GM12875 (cell line): ENCODE measurements around the gene ENTR1.

Source experiments
- H3K4me3 ChIP-seq: one replicate; pipeline ENCODE4 v1.5.1; 2011; ENCODE audit warnings: low read depth, low read length, control low read depth
- TF ChIP-seq, protein P1 (sequence below): IDR thresholded peaks from 2 replicates; pipeline ENCODE4 v1.5.1; 2011; ENCODE audit warnings: low read depth, mild to moderate bottlenecking, control low read depth, inconsistent platforms, low read length, moderate library complexity, borderline replicate concordance; ENCODE audit not compliant: insufficient read depth

The ENTR1 gene

DNA sequence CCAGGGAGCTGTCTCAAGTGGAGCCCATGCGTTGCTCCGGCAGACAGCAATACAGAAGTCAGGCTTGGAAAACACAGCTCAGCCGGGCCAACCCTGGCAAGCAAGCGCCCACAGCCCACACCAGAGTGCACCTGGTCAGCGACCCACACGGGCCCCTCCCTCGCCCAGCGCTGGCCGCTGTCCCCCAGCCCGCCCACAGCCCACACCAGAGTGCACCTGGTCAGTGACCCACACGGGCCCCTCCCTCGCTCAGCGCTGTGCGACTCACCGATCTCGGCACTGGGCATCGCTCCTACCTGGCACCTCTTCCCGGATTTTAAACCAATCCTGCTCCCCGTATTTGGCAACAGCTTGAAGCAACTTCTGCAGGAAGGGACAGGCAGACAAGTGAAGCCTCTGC is 23.2 kb downstream of the ENTR1 start:
- TF ChIP-seq, protein P1, sequence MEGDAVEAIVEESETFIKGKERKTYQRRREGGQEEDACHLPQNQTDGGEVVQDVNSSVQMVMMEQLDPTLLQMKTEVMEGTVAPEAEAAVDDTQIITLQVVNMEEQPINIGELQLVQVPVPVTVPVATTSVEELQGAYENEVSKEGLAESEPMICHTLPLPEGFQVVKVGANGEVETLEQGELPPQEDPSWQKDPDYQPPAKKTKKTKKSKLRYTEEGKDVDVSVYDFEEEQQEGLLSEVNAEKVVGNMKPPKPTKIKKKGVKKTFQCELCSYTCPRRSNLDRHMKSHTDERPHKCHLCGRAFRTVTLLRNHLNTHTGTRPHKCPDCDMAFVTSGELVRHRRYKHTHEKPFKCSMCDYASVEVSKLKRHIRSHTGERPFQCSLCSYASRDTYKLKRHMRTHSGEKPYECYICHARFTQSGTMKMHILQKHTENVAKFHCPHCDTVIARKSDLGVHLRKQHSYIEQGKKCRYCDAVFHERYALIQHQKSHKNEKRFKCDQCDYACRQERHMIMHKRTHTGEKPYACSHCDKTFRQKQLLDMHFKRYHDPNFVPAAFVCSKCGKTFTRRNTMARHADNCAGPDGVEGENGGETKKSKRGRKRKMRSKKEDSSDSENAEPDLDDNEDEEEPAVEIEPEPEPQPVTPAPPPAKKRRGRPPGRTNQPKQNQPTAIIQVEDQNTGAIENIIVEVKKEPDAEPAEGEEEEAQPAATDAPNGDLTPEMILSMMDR: no peak
- no peak overlapping the region for H3K4me3 ChIP-seq

DNA sequence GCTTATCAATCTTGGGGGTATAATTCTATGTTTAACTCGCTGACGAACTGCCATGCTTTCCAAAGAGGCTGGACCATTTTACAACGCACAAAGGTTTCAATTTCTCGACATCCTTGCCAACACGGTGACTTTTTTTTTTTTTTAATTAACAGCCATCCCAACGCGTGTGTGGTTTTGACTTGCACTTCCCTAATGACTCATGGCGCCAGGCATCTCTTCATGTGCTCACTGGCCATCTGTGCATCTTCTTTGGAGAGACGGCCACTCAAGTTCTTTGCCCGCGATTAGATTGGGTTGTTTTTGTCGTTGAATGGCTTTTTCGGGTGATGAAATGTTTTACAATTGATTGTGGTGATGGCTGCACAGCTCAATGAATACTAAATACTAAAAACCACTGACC is 24.4 kb downstream of the ENTR1 start:
- H3K4me3 ChIP-seq: no peak overlapping the region
- TF ChIP-seq, protein P1: no peak

GRCh38 chr9:136385015-136385414 is 25.4 kb downstream of the ENTR1 start:
- H3K4me3 ChIP-seq: no peak overlapping the region
- TF ChIP-seq, protein P1: no peak

DNA sequence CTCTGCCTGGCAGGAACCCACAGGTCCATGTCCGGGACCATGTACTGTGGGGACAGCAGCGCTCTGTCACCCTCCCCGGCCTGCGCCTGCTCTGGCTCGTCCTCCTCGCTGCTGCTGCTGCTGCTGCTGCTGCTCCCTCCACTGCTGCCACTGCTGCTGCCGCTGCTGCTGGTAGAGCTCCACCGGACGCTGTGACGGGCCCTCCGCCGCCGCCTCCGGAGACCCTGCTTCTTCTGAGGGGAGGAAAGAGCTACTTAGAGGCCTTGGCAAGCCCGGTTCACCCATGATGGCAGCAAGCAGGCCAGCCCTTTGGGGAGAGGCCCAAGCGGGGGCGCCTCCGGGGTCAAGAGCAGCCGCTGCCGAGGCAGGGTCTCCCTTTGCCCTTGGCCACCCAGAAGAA is 27.0 kb downstream of the ENTR1 start:
- H3K4me3 ChIP-seq: no peak overlapping the region
- TF ChIP-seq, protein P1: no peak

- TF ChIP-seq, protein P1: no peak
- H3K4me3 ChIP-seq: no peak overlapping the region
Measured at GRCh38 chr9:136381966-136382513, 28.4 kb downstream of the ENTR1 start.

- TF ChIP-seq, protein P1: no peak
- H3K4me3 ChIP-seq: no peak overlapping the region
Measured at GRCh38 chr9:136381311-136381710, 29.1 kb downstream of the ENTR1 start.

- no peak overlapping the region for H3K4me3 ChIP-seq
- TF ChIP-seq, protein P1: no peak
Measured at GRCh38 chr9:136380381-136380780, 30.0 kb downstream of the ENTR1 start.
